C4-2B (cell line): ENCODE measurements around the gene MIPOL1.

Experiments
- ZFX ChIP-seq: fragments of 450-650 bp; IDR thresholded peaks from 2 replicates; pipeline ENCODE4 v1.6.1; 2017
- TF ChIP-seq, protein P1 (sequence below): fragments of 450-650 bp; conservative IDR thresholded peaks from 2 replicates; pipeline ENCODE4 v1.5.1; 2017; ENCODE audit warnings: mild to moderate bottlenecking

DNA sequence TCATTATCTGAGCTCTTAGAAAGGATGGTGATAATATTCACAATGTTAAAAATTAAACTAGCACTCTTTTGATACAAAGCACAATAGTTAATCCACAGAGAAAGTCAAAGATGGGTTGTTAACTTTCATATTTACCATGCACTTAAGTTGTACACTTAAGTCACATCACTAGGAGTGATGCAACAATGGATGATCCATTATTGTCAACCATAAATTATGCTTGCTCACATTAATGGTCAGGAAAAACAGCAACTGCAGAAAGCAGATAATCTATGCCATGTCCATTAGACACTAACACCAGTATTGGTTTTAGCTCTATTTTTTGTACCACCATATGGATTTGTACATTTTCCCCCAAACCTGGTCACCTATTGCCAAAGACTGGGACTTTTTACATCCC lies 201.8 kb downstream of the MIPOL1 start:
- TF ChIP-seq, protein P1, sequence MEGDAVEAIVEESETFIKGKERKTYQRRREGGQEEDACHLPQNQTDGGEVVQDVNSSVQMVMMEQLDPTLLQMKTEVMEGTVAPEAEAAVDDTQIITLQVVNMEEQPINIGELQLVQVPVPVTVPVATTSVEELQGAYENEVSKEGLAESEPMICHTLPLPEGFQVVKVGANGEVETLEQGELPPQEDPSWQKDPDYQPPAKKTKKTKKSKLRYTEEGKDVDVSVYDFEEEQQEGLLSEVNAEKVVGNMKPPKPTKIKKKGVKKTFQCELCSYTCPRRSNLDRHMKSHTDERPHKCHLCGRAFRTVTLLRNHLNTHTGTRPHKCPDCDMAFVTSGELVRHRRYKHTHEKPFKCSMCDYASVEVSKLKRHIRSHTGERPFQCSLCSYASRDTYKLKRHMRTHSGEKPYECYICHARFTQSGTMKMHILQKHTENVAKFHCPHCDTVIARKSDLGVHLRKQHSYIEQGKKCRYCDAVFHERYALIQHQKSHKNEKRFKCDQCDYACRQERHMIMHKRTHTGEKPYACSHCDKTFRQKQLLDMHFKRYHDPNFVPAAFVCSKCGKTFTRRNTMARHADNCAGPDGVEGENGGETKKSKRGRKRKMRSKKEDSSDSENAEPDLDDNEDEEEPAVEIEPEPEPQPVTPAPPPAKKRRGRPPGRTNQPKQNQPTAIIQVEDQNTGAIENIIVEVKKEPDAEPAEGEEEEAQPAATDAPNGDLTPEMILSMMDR: no peak
- no peak for TF ChIP-seq ZFX
